ENCODE measurements around the gene CFB. TPM values are rescaled to one million over a fixed set of nuclear protein-coding genes. Genes with fewer than 3 reads are reported as not detected.
A peak's percentile ranks its signal among the peaks of the same experiment; 100 is the strongest.

Gene CFB
- total RNA-seq, 2 donors from 2014 or later, result 0.65 TPM; not detected in 1

DNA sequence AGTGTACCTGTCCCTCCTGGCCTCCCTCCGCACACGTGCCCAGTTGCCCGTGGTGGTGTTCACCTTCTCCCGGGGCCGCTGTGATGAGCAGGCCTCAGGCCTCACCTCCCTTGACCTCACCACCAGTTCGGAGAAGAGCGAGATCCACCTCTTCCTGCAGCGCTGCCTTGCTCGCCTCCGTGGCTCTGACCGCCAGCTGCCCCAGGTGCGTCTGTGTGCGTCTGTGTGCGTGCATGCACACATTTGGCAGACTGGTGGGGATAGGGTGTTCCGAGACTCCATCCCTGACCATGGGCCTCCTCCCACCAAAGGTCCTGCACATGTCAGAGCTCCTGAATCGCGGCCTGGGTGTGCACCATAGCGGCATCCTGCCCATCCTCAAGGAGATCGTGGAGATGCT, 18.0 kb downstream of the CFB start:
- ATAC-seq, result no peak
- Mint-ChIP-seq H3K4me3 (no peak overlapping the region), H3K27me3 (no peaks in the 10 kb centered on the region), H3K27ac (peak overlapping the region; percentile 62), H3K36me3 (ENCODE audit: low read depth) (peaks cover 14% of the 10 kb centered on the region), H3K4me1 (peaks cover 14% of the 10 kb centered on the region)
- H3K9me3 ChIP-seq (ENCODE audit: control insufficient read depth, low read length, poor library complexity, severe bottlenecking), result no peaks in the 10 kb centered on the region
- DNase-seq, result no peak

DNA sequence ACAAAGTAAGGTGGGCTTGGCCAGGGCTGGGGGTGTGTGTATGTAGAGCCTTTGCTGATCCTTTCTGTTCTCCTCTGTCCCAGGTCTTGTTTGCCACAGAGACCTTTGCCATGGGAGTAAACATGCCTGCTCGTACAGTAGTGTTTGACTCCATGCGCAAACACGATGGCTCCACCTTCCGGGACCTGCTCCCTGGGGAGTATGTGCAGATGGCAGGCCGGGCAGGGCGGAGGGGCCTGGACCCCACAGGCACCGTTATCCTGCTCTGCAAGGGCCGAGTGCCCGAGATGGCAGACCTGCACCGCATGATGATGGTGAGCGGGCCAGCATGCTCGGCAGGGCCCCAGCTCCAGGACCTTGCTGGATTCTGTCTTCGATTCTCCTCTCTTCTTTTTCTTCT, 19.8 kb downstream of the CFB start:
- Mint-ChIP-seq H3K27ac (no peak overlapping the region), H3K36me3 (ENCODE audit: low read depth) (peaks cover 14% of the 10 kb centered on the region), H3K27me3 (no peaks in the 10 kb centered on the region), H3K4me3 (no peak overlapping the region), H3K4me1 (peaks cover 20% of the 10 kb centered on the region)
- ATAC-seq (no peak), DNase-seq (no peak)
- no peaks in the 10 kb centered on the region for H3K9me3 ChIP-seq (ENCODE audit: control insufficient read depth, low read length, poor library complexity, severe bottlenecking)

DNA sequence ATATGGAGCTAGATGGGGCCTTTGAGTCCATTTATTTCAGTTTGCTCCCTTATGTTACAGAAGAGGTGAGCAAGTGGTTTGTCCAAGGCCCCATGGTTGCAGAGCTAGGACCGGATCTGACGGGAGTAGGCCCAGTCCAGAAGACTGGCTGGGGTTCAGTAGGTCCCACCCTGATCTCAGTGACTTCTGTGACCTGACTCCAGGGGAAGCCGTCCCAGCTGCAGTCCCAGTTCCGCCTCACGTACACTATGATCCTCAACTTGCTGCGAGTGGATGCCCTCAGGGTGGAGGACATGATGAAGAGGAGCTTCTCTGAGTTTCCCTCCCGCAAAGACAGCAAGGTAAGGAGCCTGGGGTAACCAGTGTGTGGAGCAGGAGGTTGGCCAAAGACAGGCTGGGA, 20.6 kb downstream of the CFB start:
- H3K4me1 Mint-ChIP-seq, result peaks cover 19% of the 10 kb centered on the region
- H3K9me3 ChIP-seq (ENCODE audit: control insufficient read depth, low read length, poor library complexity, severe bottlenecking), result no peaks in the 10 kb centered on the region
- no peaks in the 10 kb centered on the region for H3K27me3 Mint-ChIP-seq
- H3K27ac Mint-ChIP-seq, result peak overlapping the region; percentile 77
- H3K36me3 Mint-ChIP-seq (ENCODE audit: low read depth), result peaks cover 14% of the 10 kb centered on the region
- DNase-seq (no peak), ATAC-seq (no peak)
- no peak overlapping the region for H3K4me3 Mint-ChIP-seq

DNA sequence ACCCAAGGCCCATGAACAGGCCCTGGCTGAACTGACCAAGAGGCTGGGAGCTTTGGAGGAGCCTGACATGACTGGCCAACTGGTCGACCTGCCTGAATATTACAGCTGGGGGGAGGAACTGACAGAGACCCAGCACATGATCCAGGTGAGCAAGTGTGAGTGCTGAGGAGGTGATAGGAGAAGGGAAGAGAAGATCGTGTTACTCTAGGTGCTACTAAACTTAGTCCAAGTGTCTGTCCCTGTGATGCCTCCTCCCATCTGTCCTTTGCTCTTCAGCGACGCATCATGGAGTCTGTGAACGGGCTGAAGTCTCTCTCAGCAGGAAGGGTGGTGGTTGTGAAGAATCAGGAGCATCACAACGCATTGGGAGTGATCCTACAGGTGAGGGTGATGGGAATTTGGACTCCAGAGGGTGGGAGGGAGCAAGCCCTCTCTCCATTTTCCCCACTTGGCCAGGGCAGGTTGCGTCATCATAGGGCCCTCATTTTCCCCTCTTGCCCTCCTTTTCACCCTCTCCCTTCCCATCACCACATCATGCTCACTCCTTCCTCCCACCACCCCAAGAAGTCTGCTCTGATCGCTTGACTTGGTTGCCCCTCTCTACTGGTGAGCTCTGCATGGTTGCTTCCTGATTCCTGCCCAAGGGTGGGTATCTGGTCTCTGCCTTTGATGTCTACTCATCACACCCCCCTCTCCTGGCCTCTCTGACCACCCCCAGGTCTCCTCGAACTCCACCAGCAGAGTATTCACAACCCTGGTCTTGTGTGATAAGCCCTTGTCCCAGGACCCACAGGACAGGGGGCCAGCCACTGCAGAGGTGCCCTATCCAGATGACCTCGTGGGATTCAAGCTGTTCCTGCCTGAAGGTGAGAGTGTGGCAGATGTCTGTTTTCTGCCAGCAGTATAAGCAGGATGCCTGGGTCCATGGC, 21.4 kb downstream of the CFB start:
- H3K36me3 Mint-ChIP-seq (ENCODE audit: low read depth), result peaks cover 7% of the 10 kb centered on the region
- peaks cover 20% of the 10 kb centered on the region for H3K4me1 Mint-ChIP-seq
- peak overlapping the region; percentile 77 for H3K27ac Mint-ChIP-seq

DNA sequence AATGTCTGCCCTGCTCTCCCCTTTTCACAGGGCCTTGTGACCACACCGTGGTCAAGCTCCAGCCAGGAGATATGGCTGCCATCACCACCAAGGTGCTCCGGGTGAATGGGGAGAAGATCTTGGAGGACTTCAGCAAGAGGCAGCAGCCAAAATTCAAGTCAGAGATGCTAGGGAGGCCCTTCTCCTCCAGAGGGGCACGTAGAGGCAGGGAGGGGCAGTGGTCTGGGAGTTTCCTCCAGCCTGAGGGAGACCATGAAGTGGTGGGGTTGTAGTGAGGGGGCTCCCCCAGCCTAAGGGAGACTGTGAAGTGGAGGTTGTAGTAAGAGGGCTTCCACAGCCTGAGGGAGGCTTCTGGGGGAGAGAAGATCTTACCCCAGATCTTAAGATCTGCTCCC, 22.0 kb downstream of the CFB start:
- H3K27ac Mint-ChIP-seq, result peak overlapping the region; percentile 45

More for the DNA sequence above, 21.4 kb downstream of the CFB start:
- peak overlapping the region; percentile 28 for H3K4me3 Mint-ChIP-seq
- ATAC-seq (no peak), DNase-seq (no peak)
- H3K9me3 ChIP-seq (ENCODE audit: control insufficient read depth, low read length, poor library complexity, severe bottlenecking), result no peaks in the 10 kb centered on the region
- H3K27me3 Mint-ChIP-seq, result no peaks in the 10 kb centered on the region

DNA sequence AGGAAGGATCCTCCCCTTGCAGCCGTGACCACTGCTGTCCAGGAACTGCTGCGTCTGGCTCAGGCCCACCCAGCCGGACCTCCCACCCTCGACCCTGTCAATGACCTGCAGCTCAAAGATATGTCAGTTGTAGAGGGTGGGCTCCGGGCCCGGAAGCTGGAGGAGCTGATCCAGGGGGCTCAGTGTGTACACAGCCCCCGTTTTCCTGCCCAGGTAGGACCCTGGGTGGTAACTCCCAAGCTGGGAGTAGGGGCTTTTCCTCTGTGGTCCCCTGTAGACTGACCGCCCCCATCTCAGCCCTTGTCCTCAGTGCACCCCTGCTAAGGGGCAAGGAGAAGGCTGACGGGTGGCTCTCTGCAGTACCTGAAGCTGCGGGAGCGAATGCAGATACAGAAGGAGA, 22.4 kb downstream of the CFB start:
- Mint-ChIP-seq H3K4me1 (peaks cover 30% of the 10 kb centered on the region), H3K27me3 (no peaks in the 10 kb centered on the region), H3K27ac (no peak overlapping the region), H3K36me3 (ENCODE audit: low read depth) (peaks cover 9% of the 10 kb centered on the region), H3K4me3 (no peak overlapping the region)
- ATAC-seq (no peak), DNase-seq (no peak)
- H3K9me3 ChIP-seq (ENCODE audit: control insufficient read depth, low read length, poor library complexity, severe bottlenecking), result no peaks in the 10 kb centered on the region

More for the DNA sequence above, 22.0 kb downstream of the CFB start:
- DNase-seq (no peak), ATAC-seq (no peak)
- Mint-ChIP-seq H3K27me3 (no peaks in the 10 kb centered on the region), H3K36me3 (ENCODE audit: low read depth) (peaks cover 9% of the 10 kb centered on the region), H3K4me1 (peaks cover 26% of the 10 kb centered on the region), H3K4me3 (peak overlapping the region; percentile 28)
- no peaks in the 10 kb centered on the region for H3K9me3 ChIP-seq (ENCODE audit: control insufficient read depth, low read length, poor library complexity, severe bottlenecking)

DNA sequence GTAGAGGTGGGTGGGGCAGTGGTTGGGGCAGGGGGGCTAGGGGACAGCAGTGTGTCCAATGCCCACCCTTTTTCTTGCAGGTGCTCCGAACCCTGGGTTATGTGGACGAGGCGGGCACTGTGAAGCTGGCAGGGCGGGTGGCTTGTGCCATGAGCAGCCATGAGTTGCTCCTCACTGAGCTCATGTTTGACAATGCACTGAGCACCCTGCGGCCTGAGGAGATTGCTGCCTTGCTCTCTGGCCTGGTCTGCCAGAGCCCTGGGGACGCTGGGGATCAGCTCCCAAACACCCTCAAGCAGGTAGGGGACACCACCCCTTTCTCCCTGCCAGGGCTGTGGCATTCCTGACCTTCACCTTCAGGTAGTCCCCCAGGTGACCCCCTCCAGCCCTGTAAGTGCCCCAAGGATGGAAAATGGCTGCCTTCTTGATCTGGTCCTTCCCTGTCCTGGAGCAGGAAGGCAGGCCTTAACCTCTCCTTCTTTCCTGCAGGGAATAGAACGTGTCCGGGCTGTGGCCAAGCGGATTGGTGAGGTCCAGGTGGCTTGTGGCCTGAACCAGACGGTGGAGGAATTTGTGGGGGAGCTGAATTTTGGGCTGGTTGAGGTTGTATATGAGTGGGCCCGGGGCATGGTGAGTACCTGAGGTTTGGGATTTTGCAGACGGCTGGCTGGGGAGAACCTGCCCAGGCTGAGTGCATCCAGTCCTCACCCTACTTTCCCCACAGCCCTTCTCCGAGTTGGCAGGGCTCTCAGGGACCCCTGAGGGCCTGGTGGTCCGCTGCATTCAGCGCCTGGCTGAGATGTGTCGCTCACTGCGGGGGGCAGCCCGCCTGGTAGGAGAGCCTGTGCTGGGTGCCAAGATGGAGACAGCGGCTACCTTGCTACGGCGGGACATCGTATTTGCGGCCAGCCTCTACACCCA, 23.2 kb downstream of the CFB start:
- Mint-ChIP-seq H3K4me3 (peak overlapping the region; percentile 7), H3K4me1 (peaks cover 33% of the 10 kb centered on the region), H3K27ac (peak overlapping the region; percentile 100), H3K36me3 (ENCODE audit: low read depth) (peaks cover 9% of the 10 kb centered on the region), H3K27me3 (no peaks in the 10 kb centered on the region)
- no peaks in the 10 kb centered on the region for H3K9me3 ChIP-seq (ENCODE audit: control insufficient read depth, low read length, poor library complexity, severe bottlenecking)
- DNase-seq, result no peak
- ATAC-seq, result no peak

DNA sequence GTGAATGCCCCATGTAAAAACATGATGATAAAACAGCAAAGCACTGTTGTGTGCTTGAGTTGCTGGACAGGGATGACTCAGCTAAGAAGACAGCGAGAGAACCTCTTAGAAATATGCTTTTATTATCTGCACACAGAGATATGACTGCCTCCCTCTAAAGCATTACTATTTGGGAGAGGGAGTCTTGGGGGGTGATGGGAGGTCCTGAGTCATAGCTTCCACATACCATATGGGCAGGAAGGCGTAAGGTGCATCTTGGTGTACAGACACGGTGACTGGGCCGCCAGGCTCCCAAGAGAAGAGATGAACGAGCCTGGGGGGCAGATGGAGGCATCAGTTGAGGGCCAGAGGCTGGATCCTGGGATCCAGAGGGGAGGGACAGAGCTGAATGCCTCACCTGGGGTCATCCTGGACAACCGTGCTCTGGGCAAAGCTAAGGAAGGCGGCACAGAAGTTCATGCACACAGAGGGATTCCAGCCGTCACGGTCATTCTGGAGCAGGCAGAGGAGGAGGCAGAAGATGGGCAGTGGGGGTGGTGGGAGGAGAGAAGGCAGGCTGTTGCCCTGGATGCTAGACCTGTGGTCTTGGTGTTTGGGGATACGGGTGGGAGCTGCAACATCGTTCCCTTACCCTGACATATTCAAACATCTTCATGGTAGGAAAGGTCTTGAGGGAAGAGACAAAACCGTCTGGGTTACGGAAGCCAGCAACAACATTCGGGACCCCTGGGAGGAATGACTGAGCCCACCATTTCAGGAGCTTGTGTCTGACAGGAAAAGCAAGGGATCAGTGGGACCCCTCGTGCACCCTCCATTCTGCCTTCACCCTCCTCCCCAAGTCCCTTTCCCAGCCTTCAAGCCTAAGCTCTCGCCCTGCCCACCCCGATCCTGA, 24.1 kb downstream of the CFB start:
- no peaks in the 10 kb centered on the region for H3K27me3 Mint-ChIP-seq
- H3K9me3 ChIP-seq (ENCODE audit: control insufficient read depth, low read length, poor library complexity, severe bottlenecking), result no peaks in the 10 kb centered on the region
- H3K4me1 Mint-ChIP-seq, result peaks cover 38% of the 10 kb centered on the region
- ATAC-seq (no peak), DNase-seq (no peak)
- peak overlapping the region; percentile 74 for H3K4me3 Mint-ChIP-seq
- H3K27ac Mint-ChIP-seq, result peak overlapping the region; percentile 100
- peaks cover 9% of the 10 kb centered on the region for H3K36me3 Mint-ChIP-seq (ENCODE audit: low read depth)

DNA sequence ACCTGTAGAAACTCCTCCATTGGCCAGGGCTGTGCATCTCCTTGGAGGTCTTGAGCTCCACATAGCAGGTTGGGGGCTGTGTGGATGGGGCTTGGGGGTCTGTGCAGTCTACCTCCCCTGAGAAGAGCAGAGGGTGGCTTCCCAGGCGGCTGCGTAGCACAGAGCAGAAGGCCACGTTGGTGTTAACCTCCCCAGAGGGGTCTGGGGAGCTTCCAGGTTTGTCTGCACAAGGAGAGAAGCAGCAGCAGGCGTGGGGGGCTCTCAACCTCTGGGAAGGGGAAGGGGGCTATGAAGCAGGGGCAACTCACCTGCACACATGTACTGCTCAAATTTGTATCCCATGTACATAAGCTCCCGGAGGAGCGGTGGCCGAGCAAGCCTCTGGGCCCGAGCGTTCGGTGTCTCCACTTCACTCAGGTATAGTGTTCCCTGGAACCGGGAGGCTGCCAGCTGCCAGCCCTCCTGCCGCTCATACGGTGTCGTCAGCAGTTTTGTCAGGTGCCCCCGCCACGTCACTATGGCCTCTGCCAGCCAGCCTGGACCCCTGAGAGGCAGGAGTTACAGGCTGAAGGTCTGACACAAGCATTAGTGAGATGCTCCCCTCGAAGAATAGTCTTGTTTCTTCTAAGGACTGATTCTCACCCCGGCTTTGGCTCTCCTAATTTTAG, 24.8 kb downstream of the CFB start:
- Mint-ChIP-seq H3K27ac (peak overlapping the region; percentile 100), H3K27me3 (no peaks in the 10 kb centered on the region), H3K36me3 (ENCODE audit: low read depth) (peaks cover 7% of the 10 kb centered on the region), H3K4me3 (peak overlapping the region; percentile 94), H3K4me1 (peaks cover 37% of the 10 kb centered on the region)
- ATAC-seq (no peak), DNase-seq (no peak)
- no peaks in the 10 kb centered on the region for H3K9me3 ChIP-seq (ENCODE audit: control insufficient read depth, low read length, poor library complexity, severe bottlenecking)

DNA sequence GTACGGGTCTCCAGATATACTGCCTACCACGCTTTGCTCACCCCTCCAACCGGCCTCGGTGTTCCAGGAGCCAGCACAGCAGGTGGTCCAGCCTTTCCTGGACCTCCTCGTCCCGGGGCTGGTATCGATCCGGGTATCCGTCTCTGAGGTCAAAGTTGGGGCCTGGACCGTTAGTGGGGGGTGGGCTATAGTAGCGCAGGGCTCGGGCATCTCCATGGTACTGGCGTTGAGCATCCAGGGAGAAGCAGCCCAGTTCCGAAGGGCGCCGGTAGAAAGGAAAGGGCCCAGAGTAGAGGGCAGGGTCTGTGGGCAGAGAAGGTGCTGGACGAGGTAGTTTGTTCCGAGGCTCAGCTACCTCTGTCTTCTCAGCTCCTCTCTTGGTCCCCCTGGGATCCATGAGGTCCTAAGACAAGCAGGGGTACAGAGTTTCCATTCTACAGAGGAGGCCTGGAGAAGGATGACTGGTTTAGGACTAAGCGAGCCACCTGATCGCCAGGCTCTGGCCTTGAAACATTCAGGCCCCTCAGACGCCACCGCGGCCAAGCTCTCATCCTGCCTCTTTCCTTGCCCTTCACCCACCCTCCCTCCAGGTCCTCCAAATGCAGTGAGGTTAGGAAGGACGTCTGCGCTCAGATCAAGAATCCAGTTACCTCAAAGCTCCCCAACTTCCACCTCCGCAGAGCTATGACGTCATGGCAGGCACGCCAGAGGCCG, 25.5 kb downstream of the CFB start:
- no peaks in the 10 kb centered on the region for H3K9me3 ChIP-seq (ENCODE audit: control insufficient read depth, low read length, poor library complexity, severe bottlenecking)
- Mint-ChIP-seq H3K4me3 (peak overlapping the region; percentile 94), H3K4me1 (peaks cover 37% of the 10 kb centered on the region), H3K36me3 (ENCODE audit: low read depth) (peaks cover 7% of the 10 kb centered on the region), H3K27ac (peak overlapping the region; percentile 100), H3K27me3 (no peaks in the 10 kb centered on the region)
- DNase-seq, result no peak
- ATAC-seq, result no peak

DNA sequence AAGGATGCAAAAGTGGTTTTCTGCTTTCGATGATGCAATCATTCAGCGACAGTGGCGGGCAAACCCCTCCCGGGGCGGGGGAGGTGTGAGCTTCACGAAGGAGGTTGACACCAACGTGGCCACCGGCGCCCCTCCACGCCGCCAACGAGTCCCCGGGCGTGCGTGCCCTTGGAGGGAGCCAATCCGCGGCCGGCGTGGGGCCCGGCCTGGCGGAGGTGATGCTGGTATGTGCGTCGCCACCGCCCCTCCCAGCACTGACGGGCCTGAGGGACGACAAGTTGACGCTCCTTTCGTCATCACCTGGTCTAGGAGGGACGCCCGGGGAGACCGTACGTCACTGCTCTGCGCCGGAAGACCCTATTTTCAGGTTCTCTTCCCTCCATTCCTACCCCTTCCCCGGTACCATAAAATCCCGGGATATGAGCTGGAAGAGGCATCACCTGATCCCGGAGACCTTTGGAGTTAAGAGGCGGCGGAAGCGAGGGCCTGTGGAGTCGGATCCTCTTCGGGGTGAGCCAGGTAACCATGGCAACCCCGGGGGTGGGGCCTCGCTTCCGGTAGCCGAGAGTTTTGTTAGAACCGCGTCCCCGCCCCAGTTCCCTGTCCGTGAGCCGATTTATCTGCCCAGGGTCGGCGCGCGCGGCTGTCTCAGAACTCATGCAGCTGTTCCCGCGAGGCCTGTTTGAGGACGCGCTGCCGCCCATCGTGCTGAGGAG, 26.3 kb downstream of the CFB start, which contains the start of gene DXO:
TSS of gene DXO (minus strand) at position 146 of the 716 bp plus-strand sequence. CDS start 463 bp downstream, outside the sequence.
- peaks cover 37% of the 10 kb centered on the region for H3K4me1 Mint-ChIP-seq
- peak within 1 kb of the TSS; percentile 94 for H3K4me3 Mint-ChIP-seq
- DNase-seq (peak; percentile 96 to 98 (median 96)), ATAC-seq (peak; percentile 92)
- peaks cover 7% of the 10 kb centered on the region for H3K36me3 Mint-ChIP-seq (ENCODE audit: low read depth)
- peak within 1 kb of the TSS; percentile 100 for H3K27ac Mint-ChIP-seq
- H3K9me3 ChIP-seq (ENCODE audit: control insufficient read depth, low read length, poor library complexity, severe bottlenecking), result no peaks in the 10 kb centered on the region
- H3K27me3 Mint-ChIP-seq, result no peaks in the 10 kb centered on the region

Measured in T-helper 17 cell (primary cell).